Stimulated activated effector memory CD8-positive, alpha-beta T cell treated with anti-CD3 and anti-CD28 coated beads, Interleukin-12 subunit alpha, Interleukin-12 subunit beta, amount 100 ng/mL, for 72 hours (primary cell): Measurements from ENCODE around the gene IRF2BP1.

Source experiments
- ATAC-seq: fragments of 150-1000 bp; cut with Tn5 transposase; 2 replicates; pipeline ENCODE4 v1.10.0; 2021
- DNase-seq, 2 donors: peaks; one replicate each; pipeline ENCODE4 v3.0.0; 2021 to 2022; ENCODE audit warnings: low spot score in 2 of 2
- H3K27ac Mint-ChIP-seq: one replicate; pipeline ENCODE4 v1.8.0; 2022; ENCODE audit warnings: mild to moderate bottlenecking, mixed read lengths
- H3K36me3 Mint-ChIP-seq: one replicate; pipeline ENCODE4 v1.8.0; 2022; ENCODE audit warnings: mild to moderate bottlenecking, mixed read lengths
- H3K4me1 Mint-ChIP-seq: one replicate; pipeline ENCODE4 v1.8.0; 2022; ENCODE audit warnings: mixed read lengths
- H3K4me3 Mint-ChIP-seq: one replicate; pipeline ENCODE4 v1.8.0; 2022; ENCODE audit warnings: mild to moderate bottlenecking, mixed read lengths
- H3K9me3 Mint-ChIP-seq: one replicate; pipeline ENCODE4 v1.8.0; 2022; ENCODE audit warnings: mixed read lengths

The IRF2BP1 gene

GRCh38 chr19:45889210-45889885, 3.4 kb upstream of the IRF2BP1 start:
- peaks cover 26% of the 10 kb centered on the region for H3K36me3 Mint-ChIP-seq
- ATAC-seq (no peak), DNase-seq (no peak)
- H3K9me3 Mint-ChIP-seq = no peaks in the 10 kb centered on the region
- H3K4me3 Mint-ChIP-seq = no peak overlapping the region
- H3K4me1 Mint-ChIP-seq = peaks cover 17% of the 10 kb centered on the region
- peak overlapping the region; percentile 71 for H3K27ac Mint-ChIP-seq

GRCh38 chr19:45887200-45887710, 1.3 kb upstream of the IRF2BP1 start:
- H3K36me3 Mint-ChIP-seq = peaks cover 26% of the 10 kb centered on the region
- peak overlapping the region; percentile 94 for H3K27ac Mint-ChIP-seq
- peaks cover 28% of the 10 kb centered on the region for H3K4me1 Mint-ChIP-seq

GRCh38 chr19:45886427-45887199, 672 bp upstream of the IRF2BP1 start:
- Mint-ChIP-seq H3K36me3 (peaks cover 26% of the 10 kb centered on the region), H3K4me3 (peak overlapping the region; percentile 87), H3K27ac (peak overlapping the region; percentile 94), H3K9me3 (no peaks in the 10 kb centered on the region), H3K4me1 (peaks cover 33% of the 10 kb centered on the region)
- ATAC-seq (peak; percentile 82), DNase-seq (peak; percentile 79 to 95)

More at GRCh38 chr19:45887200-45887710, 1.3 kb upstream of the IRF2BP1 start:
- Mint-ChIP-seq H3K9me3 (no peaks in the 10 kb centered on the region), H3K4me3 (peak overlapping the region; percentile 87)
- DNase-seq (no peak), ATAC-seq (no peak)

- no peak for ATAC-seq
- Mint-ChIP-seq H3K4me3 (peak overlapping the region; percentile 87), H3K36me3 (peaks cover 20% of the 10 kb centered on the region), H3K27ac (no peak overlapping the region), H3K9me3 (no peaks in the 10 kb centered on the region), H3K4me1 (peaks cover 33% of the 10 kb centered on the region)
- no peak for DNase-seq
These were observed 1.0 kb downstream of the IRF2BP1 start for GRCh38 chr19:45884682-45885555.

GRCh38 chr19:45883881-45884681, 1.9 kb downstream of the IRF2BP1 start:
- Mint-ChIP-seq H3K36me3 (peaks cover 19% of the 10 kb centered on the region), H3K4me1 (peaks cover 33% of the 10 kb centered on the region), H3K9me3 (no peaks in the 10 kb centered on the region), H3K27ac (peak overlapping the region; percentile 82), H3K4me3 (peak overlapping the region; percentile 87)
- ATAC-seq (no peak), DNase-seq (no peak)

- H3K27ac Mint-ChIP-seq = peak overlapping the region; percentile 82
- H3K4me3 Mint-ChIP-seq = peak overlapping the region; percentile 68
- peaks cover 37% of the 10 kb centered on the region for H3K4me1 Mint-ChIP-seq
- DNase-seq = no peak
- H3K9me3 Mint-ChIP-seq = no peaks in the 10 kb centered on the region
- no peak for ATAC-seq
- H3K36me3 Mint-ChIP-seq = peaks cover 19% of the 10 kb centered on the region
These were observed 2.4 kb downstream of the IRF2BP1 start for GRCh38 chr19:45883586-45883880.

GRCh38 chr19:45882652-45883585, 3.0 kb downstream of the IRF2BP1 start:
- Mint-ChIP-seq H3K27ac (peak overlapping the region; percentile 82), H3K4me1 (peaks cover 43% of the 10 kb centered on the region), H3K36me3 (peaks cover 19% of the 10 kb centered on the region), H3K4me3 (peak overlapping the region; percentile 68), H3K9me3 (no peaks in the 10 kb centered on the region)
- peak; percentile 86 to 95 for DNase-seq
- ATAC-seq = peak; percentile 36

GRCh38 chr19:45881909-45882528, 3.9 kb downstream of the IRF2BP1 start:
- no peak for DNase-seq
- no peak overlapping the region for H3K4me3 Mint-ChIP-seq
- ATAC-seq = no peak
- no peak overlapping the region for H3K27ac Mint-ChIP-seq
- no peaks in the 10 kb centered on the region for H3K9me3 Mint-ChIP-seq
- peaks cover 19% of the 10 kb centered on the region for H3K36me3 Mint-ChIP-seq
- peaks cover 52% of the 10 kb centered on the region for H3K4me1 Mint-ChIP-seq

GRCh38 chr19:45881082-45881908, 4.6 kb downstream of the IRF2BP1 start:
- Mint-ChIP-seq H3K27ac (no peak overlapping the region), H3K4me3 (no peak overlapping the region), H3K9me3 (no peaks in the 10 kb centered on the region), H3K36me3 (peaks cover 13% of the 10 kb centered on the region), H3K4me1 (peaks cover 48% of the 10 kb centered on the region)
- DNase-seq = no peak
- no peak for ATAC-seq

- Mint-ChIP-seq H3K4me3 (no peak overlapping the region), H3K4me1 (peaks cover 48% of the 10 kb centered on the region), H3K9me3 (no peaks in the 10 kb centered on the region), H3K27ac (no peak overlapping the region), H3K36me3 (peaks cover 6% of the 10 kb centered on the region)
- no peak for DNase-seq
- ATAC-seq = no peak
These were observed 6.0 kb downstream of the IRF2BP1 start for GRCh38 chr19:45879971-45880370.

GRCh38 chr19:45879055-45879454, 6.9 kb downstream of the IRF2BP1 start:
- Mint-ChIP-seq H3K27ac (no peak overlapping the region), H3K36me3 (peaks cover 6% of the 10 kb centered on the region), H3K4me1 (peaks cover 48% of the 10 kb centered on the region), H3K4me3 (no peak overlapping the region), H3K9me3 (no peaks in the 10 kb centered on the region)
- no peak for ATAC-seq
- no peak for DNase-seq

- Mint-ChIP-seq H3K9me3 (no peaks in the 10 kb centered on the region), H3K36me3 (peaks cover 2% of the 10 kb centered on the region), H3K4me3 (peak overlapping the region; percentile 39), H3K27ac (peak overlapping the region; percentile 4), H3K4me1 (peaks cover 40% of the 10 kb centered on the region)
- ATAC-seq = peak; percentile 92
- no peak for DNase-seq
These were observed 7.7 kb downstream of the IRF2BP1 start for GRCh38 chr19:45878043-45878794.
